Stimulated activated CD4-positive, alpha-beta T cell treated with anti-CD3 and anti-CD28 coated beads, Interleukin-1b, Interleukin-23, amount 100 ng/mL, for 48 hours (primary cell): ENCODE results near the gene KRT85.

Source experiments
- DNase-seq: peaks from one replicate; pipeline ENCODE4 v3.0.0-alpha.2; 2020

Gene KRT85

GRCh38 chr12:52364901-52365489 lies 2.3 kb downstream of the KRT85 start:
- DNase-seq = no peak

DNA sequence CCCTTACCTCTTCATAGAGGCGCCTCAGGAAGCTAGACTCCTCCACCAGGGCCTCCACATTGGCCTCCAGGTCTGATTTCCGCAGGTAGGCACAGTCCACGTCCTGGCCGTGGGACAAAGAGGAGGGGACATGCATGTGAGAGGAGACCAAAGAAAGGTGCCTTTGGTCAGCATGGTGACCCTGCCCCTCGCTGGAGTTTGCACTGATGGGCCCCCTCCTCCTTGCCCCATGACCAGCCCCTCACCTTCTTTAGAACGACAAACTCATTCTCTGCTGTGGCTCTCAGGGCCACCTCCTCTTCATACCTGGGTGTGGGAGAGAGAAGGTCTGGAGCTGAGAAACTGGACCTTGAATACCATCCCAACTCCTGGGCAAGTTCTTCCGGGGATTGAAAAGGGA lies 3.2 kb downstream of the KRT85 start:
- DNase-seq = no peak

GRCh38 chr12:52363111-52363679 lies 4.1 kb downstream of the KRT85 start:
- no peak for DNase-seq

- DNase-seq = no peak
Observed at GRCh38 chr12:52362118-52362726, 5.1 kb downstream of the KRT85 start.

DNA sequence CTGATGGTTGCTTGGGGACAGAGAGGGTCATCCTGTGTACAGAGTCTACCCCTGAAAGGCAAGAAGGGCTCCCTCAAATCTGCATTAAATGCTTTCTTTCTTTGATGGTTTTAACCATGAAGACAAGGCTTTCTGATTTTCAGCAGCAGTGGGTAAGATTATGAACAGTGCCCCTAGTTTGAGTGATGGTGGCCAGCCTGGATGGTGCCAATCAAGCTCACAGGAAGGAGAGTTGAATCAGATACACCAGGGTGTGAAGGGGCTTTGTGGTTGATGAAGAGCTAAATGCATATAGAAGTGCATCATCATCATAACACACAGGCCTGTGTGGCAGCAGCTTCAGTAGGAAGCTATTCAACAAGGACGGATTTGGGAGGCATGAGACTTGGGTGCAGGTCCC lies 5.7 kb downstream of the KRT85 start:
- DNase-seq = no peak

GRCh38 chr12:52360663-52361271 lies 6.5 kb downstream of the KRT85 start:
- DNase-seq = no peak

GRCh38 chr12:52360106-52360662 lies 7.1 kb downstream of the KRT85 start:
- no peak for DNase-seq

GRCh38 chr12:52359621-52360061 lies 7.6 kb downstream of the KRT85 start:
- DNase-seq = no peak

GRCh38 chr12:52358575-52359350 lies 8.5 kb downstream of the KRT85 start:
- no peak for DNase-seq

DNA sequence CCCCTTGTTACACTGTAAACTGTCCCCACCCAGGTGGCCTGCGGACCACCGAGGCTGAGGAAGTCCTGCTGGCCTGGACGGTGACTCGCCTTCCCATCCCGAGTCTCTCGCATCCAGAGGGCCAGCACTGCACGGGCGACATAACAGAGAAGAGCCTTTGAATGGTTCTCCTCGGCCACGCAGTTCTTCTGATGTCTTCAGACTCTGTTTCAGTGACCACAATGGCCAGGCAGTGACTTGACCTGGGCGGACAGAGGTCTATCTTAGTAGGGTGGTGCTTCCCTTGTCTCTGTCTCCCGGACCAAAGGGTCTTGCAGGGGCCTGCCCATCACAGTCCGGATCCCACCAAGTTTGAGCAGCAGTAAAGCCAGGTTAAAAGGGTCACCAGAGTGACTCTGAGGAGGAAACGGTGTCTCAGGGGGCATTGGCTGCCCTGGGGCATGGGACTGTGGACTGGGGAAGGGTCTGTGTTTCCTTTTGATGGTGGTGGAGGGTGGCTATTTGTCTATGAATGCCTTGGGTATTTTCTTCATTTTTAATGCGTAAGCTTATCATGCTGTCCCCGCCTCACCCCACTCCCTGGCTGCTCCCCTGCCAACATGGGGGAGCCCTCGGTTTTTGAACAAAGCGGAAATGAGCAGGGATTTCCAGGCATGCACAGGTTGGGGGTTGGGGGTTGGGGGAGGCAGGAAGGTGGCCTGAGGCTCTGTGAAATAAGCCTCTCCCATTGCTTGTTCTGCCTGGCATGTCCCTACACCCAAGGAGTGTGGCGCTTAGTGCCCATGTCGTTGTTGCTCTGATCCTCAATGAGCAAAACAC lies 10.3 kb downstream of the KRT85 start:
- no peak for DNase-seq

GRCh38 chr12:52356031-52356761 lies 11.1 kb downstream of the KRT85 start:
- no peak for DNase-seq

GRCh38 chr12:52355176-52355575 lies 12.1 kb downstream of the KRT85 start:
- DNase-seq = no peak

- DNase-seq = no peak
Observed at GRCh38 chr12:52354200-52354599, 13.1 kb downstream of the KRT85 start.

DNA sequence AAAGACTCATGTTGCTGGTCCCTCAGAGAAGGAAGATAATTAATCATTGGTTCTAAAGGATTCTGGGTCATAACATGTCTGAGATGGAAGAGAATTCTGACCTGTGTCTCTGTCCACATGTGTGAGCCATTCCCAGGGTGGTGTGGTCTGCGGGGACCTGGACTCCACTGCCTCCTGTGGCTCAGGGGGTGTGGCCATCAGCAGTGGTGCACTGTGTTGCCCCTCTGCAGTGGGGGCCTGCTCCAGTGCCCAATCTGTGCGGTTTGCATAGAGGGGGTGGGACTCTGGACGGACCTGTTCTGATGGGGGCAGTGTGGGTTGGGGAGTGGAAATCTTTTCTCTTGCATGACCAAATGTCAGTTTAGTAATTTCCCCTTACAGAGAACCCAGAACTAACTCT lies 13.5 kb downstream of the KRT85 start:
- no peak for DNase-seq

GRCh38 chr12:52352951-52353350 lies 14.3 kb downstream of the KRT85 start:
- DNase-seq = no peak

DNA sequence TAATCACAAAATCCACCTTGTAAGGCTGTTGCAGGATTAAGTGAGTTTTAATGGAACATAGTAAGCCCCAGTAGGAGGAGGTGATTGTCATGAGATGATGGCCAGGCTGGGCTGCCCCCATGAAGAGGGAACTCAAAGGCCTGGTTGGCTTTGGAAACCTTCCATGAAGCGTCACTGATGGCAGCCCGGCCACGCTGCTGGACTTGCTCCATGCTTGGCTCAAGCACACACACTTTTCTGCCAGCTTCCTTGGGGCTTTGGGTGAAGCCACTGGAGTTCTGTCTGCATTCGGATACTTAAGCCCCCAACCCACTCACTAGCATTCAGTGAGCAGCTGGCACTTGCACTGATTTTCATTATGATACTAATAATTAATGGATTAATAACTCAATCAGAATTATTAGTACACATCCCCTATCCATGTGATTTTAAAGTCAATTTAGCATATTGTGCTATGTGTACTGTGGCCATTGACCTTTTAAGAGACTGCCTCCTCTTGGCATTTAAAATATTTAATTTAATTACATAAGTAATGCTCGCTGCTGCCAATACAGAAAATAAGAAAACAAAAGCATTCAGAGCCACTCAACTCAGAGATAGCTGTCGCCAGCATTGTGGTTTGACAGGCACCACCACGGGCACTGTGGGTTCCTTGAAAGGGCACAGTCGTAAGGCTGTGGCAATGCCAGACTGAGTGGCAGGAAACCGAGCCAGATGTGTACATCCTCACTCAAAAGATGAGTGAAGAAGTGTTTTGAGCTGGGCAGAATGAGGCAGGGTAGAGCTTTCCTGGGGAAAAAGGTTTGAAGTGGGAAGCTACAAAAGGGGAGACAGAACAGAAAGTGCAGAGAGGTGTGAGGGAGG lies 15.9 kb downstream of the KRT85 start:
- no peak for DNase-seq

DNA sequence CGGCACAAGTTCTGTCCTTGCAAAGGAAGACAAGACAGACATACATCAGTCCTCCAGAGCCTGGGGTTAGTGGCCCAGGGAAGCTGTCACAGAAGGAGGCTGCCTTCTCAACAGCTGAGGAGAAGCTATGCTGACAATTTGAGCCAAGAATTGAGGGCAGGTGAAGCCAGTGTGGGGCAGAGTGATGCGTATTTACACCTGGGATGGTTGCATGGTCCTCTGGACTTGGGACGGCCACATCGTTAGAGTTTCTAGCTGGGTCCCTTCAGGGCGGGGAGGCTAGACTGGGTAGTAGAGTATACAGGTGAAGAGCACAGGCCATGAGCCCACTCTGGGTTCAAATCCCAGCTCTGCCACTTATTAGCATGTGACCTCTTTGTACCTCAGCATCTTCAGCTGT lies 16.5 kb downstream of the KRT85 start:
- no peak for DNase-seq

DNA sequence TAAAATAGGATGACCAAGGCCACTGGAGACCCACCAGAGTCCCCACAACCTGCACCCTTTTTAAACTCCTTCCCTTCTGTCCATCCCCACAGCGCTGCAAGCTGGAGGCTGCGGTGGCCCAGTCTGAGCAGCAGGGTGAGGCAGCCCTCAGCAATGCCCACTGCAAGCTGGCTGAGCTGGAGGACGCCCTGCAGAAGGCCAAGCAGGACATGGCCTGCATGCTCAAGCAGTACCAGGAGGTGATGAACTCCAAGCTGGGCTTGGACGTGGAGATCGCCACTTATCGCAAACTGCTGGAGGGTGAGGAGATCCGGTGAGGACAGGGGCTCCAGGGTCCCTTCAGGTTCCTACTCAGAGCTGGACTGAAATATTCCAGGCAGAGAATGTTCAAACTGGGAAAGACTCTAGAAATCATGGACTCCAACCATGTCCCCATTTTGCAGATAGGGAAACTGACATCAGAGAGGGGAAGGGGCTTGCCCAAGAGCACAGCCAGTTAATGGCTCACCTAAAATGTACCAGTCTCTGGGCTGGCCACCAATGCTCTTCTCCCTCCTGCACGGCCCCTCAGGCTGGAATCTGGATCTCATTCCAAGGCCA lies 17.2 kb downstream of the KRT85 start:
- DNase-seq = no peak

- no peak for DNase-seq
Observed at GRCh38 chr12:52349196-52349595, 18.1 kb downstream of the KRT85 start.
